Common myeloid progenitor, CD34-positive (primary cell): ENCODE measurements around the gene CLMN.

Experiments used
- CTCF ChIA-PET: fragments of 350-600 bp; sonication (Branson Sonifier 250); formaldehyde crosslinking; loops from one replicate; lab custom pipeline; 2021; ENCODE audit warnings: antibody characterized with exemption; lab: Charles Lee
- POLR2A ChIA-PET: fragments of 350-600 bp; sonication (Branson Sonifier 250); formaldehyde crosslinking; loops from one replicate; lab custom pipeline; 2021; ENCODE audit warnings: antibody characterized with exemption; lab: Charles Lee
- DNase-seq, 3 donors: peaks; one replicate each; pipeline versions ENCODE4 v3.0.0 to v3.0.0-alpha.2; 2013
- H3K27ac ChIP-seq, 2 experiments: 1 replicate in 1 of 2; 2 replicates in 1 of 2; pipeline ENCODE4 v1.7.0; 2013; ENCODE audit warnings: inconsistent platforms in 2 of 2, low read length in 2 of 2, mild to moderate bottlenecking in 2 of 2, low read depth in 1 of 2, moderate library complexity in 1 of 2; ENCODE audit not compliant: severe bottlenecking in 2 of 2, insufficient read depth in 1 of 2, poor library complexity in 1 of 2
- H3K27me3 ChIP-seq, 5 experiments: replicated peaks in 2 of 5; 1 replicate in 3 of 5; 2 replicates in 2 of 5; pipeline versions ENCODE4 v1.6.1 to v1.7.0; 2013; ENCODE audit warnings: low read length in 4 of 5, mild to moderate bottlenecking in 2 of 5, moderate library complexity in 2 of 5, inconsistent platforms in 1 of 5; ENCODE audit not compliant: insufficient read depth in 5 of 5, control insufficient read depth in 4 of 5
- H3K36me3 ChIP-seq, 4 experiments: 1 replicate in 2 of 4; 2 replicates in 2 of 4; pipeline versions ENCODE4 v1.6.1 to v1.7.0; 2013; ENCODE audit warnings: low read length in 3 of 4, control low read depth in 1 of 4, mild to moderate bottlenecking in 1 of 4; ENCODE audit not compliant: control insufficient read depth in 4 of 4, insufficient read depth in 4 of 4
- H3K4me1 ChIP-seq, 4 experiments: 1 replicate in 3 of 4; 2 replicates in 1 of 4; pipeline versions ENCODE4 v1.6.1 to v1.7.1; 2013; ENCODE audit warnings: low read length in 3 of 4, mild to moderate bottlenecking in 3 of 4, control low read depth in 1 of 4, inconsistent platforms in 1 of 4, moderate library complexity in 1 of 4; ENCODE audit not compliant: control insufficient read depth in 4 of 4, insufficient read depth in 4 of 4; ENCODE audit errors: control extremely low read depth in 1 of 4
- H3K4me3 ChIP-seq, 7 experiments: 1 replicate in 4 of 7; 2 replicates in 3 of 7; pipeline versions ENCODE4 v1.5.1 to v1.7.0; 2013; ENCODE audit warnings: mild to moderate bottlenecking in 7 of 7, low read length in 6 of 7, moderate library complexity in 6 of 7, inconsistent platforms in 2 of 7, low read depth in 2 of 7, control low read depth in 1 of 7; ENCODE audit not compliant: insufficient read depth in 4 of 7, control insufficient read depth in 1 of 7; ENCODE audit errors: extremely low read depth in 1 of 7
- H3K9me3 ChIP-seq, 5 experiments: 1 replicate in 4 of 5; 2 replicates in 1 of 5; pipeline versions ENCODE4 v1.6.1 to v1.7.1; 2013; ENCODE audit warnings: low read length in 4 of 5, mild to moderate bottlenecking in 2 of 5, inconsistent platforms in 1 of 5, low read depth in 1 of 5, moderate library complexity in 1 of 5; ENCODE audit not compliant: control insufficient read depth in 4 of 5, insufficient read depth in 2 of 5; ENCODE audit errors: control extremely low read depth in 1 of 5
- WGBS: methylation state at CpG from one replicate; pipeline ENCODE4 v1.1.5; 2013; ENCODE audit not compliant: insufficient coverage; 5-methylcytosine and 5-hydroxymethylcytosine counted together

CLMN gene

DNA sequence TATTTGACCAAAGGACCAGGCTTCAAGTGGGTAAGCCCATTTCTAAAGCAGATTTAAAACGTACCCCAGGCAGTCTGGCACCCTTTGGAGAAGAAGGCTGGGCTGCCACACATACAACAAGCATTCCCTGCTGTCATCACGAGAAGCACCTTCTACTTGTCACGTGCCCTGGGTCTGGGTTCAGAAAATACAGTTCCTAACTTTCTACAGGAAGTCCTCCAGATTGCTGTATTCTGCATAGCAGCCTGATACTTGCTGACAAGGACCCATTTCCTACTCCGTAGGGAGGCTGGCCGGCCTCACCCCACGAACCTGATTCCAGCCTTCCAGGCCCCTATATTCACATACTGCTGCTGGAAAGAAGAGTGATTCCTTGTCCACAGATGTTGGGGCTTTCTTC, 7.4 kb downstream of the CLMN start:
- H3K9me3 ChIP-seq = peaks cover 0 to 2% (median 0%) of the 10 kb centered on the region in 5 experiments
- CTCF ChIA-PET = interaction anchor here (1.1 to 1.2 kb wide), 2 partner anchors 10 to 15 kb away, joined by 3 read pairs; no protein-coding TSS in a partner anchor
- DNase-seq = no peak
- H3K36me3 ChIP-seq = no peaks in the 10 kb centered on the region
- 93% methylated on average over 6 of the region's 6 CpGs for WGBS
- H3K27me3 ChIP-seq = peaks cover 0 to 9% (median 0%) of the 10 kb centered on the region in 5 experiments
- H3K4me1 ChIP-seq = peaks cover 0 to 3% (median 1%) of the 10 kb centered on the region in 4 experiments
- no peak overlapping the region for H3K27ac ChIP-seq
- POLR2A ChIA-PET = no interaction called here
- H3K4me3 ChIP-seq = no peak overlapping the region

DNA sequence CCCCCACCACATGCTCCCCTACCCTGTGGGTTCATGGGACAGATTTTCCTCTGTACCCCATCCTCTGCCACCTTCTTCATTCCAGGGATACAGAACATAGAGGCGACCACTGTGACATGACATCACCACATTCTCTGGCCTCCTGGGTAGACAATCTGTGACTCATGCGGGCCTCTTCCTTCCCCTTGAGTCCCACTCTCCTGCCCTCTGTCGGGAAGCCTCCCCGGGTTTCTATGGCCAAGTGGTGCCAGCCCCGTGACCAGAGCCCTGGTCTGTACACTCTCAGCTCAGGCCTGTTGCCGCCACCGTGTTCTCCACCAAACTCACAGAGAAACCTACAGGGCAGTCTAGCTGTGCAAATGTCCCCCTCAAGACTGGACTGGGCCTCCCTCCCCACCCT, 8.0 kb downstream of the CLMN start:
- Histone ChIP-seq H3K4me1 (peaks cover 0 to 3% (median 1%) of the 10 kb centered on the region in 4 experiments), H3K36me3 (no peaks in the 10 kb centered on the region), H3K27ac (no peak overlapping the region), H3K4me3 (no peak overlapping the region), H3K27me3 (peaks cover 0 to 11% (median 0%) of the 10 kb centered on the region in 5 experiments), H3K9me3 (peaks cover 0 to 2% (median 0%) of the 10 kb centered on the region in 5 experiments)
- CTCF ChIA-PET = interaction anchor here (1.2 kb wide), 1 partner anchor 9 kb away, joined by 3 read pairs; no protein-coding TSS in a partner anchor
- DNase-seq = no peak
- 62% methylated on average over 4 of the region's 7 CpGs for WGBS
- POLR2A ChIA-PET = no interaction called here

DNA sequence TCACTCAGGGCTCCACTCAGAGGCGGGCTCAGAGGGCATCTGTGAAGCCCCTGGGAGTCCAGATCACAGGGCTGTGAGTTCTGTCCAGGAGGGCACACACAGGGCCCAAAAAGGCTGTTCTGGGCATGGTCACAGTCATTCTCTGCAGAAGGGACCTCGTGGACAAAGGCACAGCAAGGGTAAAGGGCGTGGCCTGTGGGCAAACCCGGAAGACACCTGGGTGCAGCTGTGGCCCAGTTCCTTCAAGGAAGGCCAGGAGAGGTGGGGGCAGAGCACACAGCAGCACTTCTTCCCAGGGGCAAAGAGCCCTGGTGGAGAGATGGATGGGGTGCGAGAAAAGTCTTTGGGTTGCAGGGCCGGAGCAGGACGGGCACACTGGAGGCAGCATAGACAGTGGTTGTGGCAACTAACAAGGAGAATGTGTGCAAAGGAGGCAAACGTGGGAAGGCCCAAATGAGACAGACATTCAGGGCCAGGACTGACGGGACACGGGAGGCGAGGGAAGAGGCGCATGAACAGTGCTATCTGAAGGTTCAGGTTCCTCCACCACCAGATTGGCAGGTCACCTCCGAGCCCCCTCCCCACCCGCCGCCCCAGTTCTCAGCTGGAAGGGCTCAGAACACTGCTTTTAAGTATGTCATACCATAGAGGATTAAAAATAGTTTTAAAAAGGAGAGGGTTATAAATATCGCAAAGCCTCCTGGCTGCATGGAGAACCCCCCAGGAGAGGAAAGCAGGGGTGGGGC, 8.9 kb downstream of the CLMN start:
- H3K4me1 ChIP-seq = peaks cover 0 to 3% (median 1%) of the 10 kb centered on the region in 4 experiments
- ChIA-PET CTCF (interaction anchor here (1.2 kb wide), 1 partner anchor 8 kb away, joined by 3 read pairs; no protein-coding TSS in a partner anchor), POLR2A (no interaction called here)
- no peak overlapping the region for H3K27ac ChIP-seq
- no peak for DNase-seq
- H3K27me3 ChIP-seq = peaks cover 0 to 9% (median 0%) of the 10 kb centered on the region in 5 experiments
- no peak overlapping the region for H3K4me3 ChIP-seq
- WGBS = 95% methylated on average over 13 of the region's 16 CpGs
- H3K36me3 ChIP-seq = no peaks in the 10 kb centered on the region
- H3K9me3 ChIP-seq = peaks cover 0 to 2% (median 0%) of the 10 kb centered on the region in 5 experiments

DNA sequence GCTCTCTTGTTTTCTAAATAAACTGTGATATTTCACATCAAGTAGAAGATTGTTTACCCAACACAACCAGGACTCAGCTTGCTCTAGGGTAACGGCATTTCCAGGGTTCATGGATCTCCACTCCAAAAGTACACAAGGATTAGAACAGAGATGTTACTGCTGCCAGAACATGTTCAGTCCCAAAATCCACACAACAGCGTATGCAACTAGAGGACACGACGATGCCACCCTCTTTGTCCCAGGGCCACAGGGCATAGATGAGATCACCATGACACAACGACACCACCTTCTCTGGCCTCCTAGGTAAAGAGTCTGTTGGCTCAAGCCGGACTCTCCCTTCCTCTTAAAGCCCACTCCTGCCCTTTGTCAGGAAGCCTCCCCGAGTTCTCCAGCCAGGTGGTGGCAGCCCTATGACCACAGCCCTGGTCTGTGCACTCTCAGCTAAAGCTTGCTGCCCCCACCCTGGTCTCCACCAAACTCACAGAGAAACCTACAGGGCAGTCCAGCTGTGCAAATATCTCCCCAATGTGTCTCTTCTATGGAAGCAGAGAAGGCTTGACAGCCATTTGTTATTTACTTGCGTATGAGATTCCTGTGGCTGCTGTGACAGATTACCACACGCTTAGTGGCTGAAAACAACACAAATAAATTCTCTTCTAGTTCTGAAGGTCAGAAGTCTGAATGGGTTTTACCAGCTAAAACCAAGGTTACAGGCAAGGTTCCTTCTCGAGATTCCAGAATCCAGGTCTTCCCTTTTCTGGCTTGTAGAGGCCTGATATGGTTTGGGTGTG, 10.3 kb downstream of the CLMN start:
- ChIA-PET POLR2A (no interaction called here), CTCF (no interaction called here)
- 97% methylated on average over 8 of the region's 10 CpGs for WGBS

DNA sequence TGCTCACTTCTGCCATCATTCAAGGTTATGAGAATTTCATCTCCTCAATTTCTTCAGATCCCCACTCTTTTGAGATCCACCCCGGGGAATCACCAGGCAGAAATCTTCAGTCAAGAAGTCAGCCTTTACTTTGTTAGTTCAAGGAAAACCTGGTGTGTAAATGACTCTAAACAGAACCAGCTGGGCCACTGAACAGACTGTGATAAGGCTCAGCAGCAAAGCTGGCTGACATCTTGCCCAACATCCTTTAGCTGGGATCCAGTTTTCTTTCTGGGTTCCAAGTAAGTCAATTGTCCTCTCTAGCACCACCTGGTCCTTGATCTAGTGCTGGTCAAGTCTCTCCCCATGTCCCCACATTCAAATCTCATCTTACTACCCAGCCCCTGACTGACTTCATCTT, 11.6 kb downstream of the CLMN start:
- Histone ChIP-seq H3K27ac (no peak overlapping the region), H3K27me3 (peaks cover 0 to 12% (median 0%) of the 10 kb centered on the region in 5 experiments), H3K4me1 (no peaks in the 10 kb centered on the region), H3K36me3 (no peaks in the 10 kb centered on the region), H3K9me3 (peaks cover 0 to 2% (median 0%) of the 10 kb centered on the region in 5 experiments), H3K4me3 (no peak overlapping the region)
- ChIA-PET POLR2A (no interaction called here), CTCF (no interaction called here)
- WGBS = no CpG with 5 or more reads among the region's 1 CpG
- DNase-seq = no peak

More for the DNA sequence above, 10.3 kb downstream of the CLMN start:
- peaks cover 0 to 9% (median 0%) of the 10 kb centered on the region in 5 experiments for H3K27me3 ChIP-seq
- H3K36me3 ChIP-seq = no peaks in the 10 kb centered on the region
- no peak for DNase-seq
- no peak overlapping the region for H3K4me3 ChIP-seq
- H3K4me1 ChIP-seq = peaks cover 0 to 3% (median 1%) of the 10 kb centered on the region in 4 experiments
- H3K27ac ChIP-seq = no peak overlapping the region
- peaks cover 0 to 2% (median 0%) of the 10 kb centered on the region in 5 experiments for H3K9me3 ChIP-seq

DNA sequence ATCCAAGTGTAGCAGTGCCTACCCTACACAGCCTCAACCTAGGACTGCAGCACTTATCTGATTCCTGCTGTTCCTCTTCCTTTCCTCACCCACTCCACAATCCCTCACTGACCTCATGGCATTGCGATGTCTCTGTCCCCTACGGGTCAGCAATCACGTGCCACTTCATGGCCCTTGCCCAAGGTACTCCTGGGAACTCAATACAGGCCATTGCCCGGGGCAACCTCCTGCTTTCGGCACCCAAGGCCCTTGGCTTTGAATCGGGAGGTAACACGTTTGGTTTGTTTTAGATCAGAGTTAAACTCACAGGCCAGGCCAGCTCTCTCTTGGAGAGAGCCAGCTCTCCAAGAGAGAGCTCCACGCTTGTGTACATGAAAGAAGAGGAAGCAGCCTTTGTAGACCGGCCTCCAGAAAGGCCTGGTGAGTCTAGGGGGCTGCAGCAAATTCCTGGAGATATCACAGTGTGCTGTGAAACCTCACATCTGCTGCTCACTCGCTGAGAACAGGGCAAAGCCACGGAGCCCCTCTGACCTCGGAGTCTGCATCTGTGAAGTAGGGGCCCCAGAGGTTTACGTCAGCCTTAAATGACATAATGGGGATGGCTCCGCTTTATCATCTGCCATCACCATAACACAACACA, 12.2 kb downstream of the CLMN start:
- Histone ChIP-seq H3K4me3 (no peak overlapping the region), H3K27me3 (peaks cover 0 to 12% (median 0%) of the 10 kb centered on the region in 5 experiments), H3K27ac (no peak overlapping the region), H3K4me1 (no peaks in the 10 kb centered on the region), H3K36me3 (no peaks in the 10 kb centered on the region), H3K9me3 (peaks cover 0 to 2% (median 0%) of the 10 kb centered on the region in 5 experiments)
- POLR2A ChIA-PET = no interaction called here
- no peak for DNase-seq
- CTCF ChIA-PET = no interaction called here
- whole genome bisulfite sequencing = 99% methylated on average over 7 of the region's 14 CpGs
